HG03039 (cell line): ENCODE data around the gene ATF7.
"Not testable (repeated sequence)": the region's sequence is repeated elsewhere in the genome, so short reads cannot be mapped to it uniquely, and the experiment has no call there.

ENCODE experiments used
- ATAC-seq: cut with Tn5 transposase; IDR thresholded peaks from one replicate; pipeline ENCODE4 v1.9.1; 2021; ENCODE audit warnings: mild to moderate bottlenecking, moderate library complexity; ENCODE audit not compliant: unreplicated experiment

ATF7 gene

DNA sequence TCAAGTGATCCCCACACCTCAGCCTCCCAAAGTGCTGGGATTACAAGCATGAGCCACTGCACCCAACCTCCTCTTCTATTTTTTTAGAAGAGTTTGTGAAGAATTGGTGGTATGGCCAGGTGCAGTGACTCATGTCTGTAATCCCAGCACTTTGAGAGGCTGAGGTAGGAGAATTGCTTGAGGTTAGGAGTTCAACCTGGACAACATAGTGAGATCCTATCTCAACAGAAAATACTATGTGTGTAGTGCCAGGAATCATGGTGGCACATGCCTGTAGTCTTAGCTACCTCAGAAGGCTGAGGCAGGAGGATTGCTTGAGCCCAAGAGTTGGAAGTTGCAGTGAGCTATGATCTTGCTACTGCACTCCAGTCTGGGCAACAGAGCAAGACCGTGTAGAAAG, 5.5 kb upstream of the ATF7 start:
- no peak for ATAC-seq

- no peak for ATAC-seq
Observed at GRCh38 chr12:53627919-53628318, 1.7 kb upstream of the ATF7 start.

DNA sequence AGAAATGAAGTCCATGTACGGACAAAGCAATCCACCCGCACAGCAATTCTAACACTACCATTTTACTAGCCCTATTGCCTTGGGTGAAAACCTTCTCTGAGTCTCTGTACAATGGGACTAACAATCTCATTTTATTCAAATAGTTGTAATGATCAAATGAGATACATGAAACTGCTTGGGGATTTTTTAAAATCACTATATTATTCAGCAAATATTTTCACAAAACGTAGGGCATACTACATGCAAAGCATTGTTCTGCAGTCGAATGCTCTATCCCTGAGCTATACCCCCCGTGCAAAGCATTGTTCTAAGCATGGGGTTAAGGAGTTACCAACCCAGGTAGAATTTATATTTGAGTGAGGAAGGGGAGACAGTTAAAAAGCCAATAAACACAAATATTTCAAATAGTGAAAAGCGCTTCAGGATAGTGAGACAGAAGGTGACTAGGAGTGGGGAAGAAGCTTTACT, 554 bp upstream of the ATF7 start:
- peak; percentile 1 for ATAC-seq

DNA sequence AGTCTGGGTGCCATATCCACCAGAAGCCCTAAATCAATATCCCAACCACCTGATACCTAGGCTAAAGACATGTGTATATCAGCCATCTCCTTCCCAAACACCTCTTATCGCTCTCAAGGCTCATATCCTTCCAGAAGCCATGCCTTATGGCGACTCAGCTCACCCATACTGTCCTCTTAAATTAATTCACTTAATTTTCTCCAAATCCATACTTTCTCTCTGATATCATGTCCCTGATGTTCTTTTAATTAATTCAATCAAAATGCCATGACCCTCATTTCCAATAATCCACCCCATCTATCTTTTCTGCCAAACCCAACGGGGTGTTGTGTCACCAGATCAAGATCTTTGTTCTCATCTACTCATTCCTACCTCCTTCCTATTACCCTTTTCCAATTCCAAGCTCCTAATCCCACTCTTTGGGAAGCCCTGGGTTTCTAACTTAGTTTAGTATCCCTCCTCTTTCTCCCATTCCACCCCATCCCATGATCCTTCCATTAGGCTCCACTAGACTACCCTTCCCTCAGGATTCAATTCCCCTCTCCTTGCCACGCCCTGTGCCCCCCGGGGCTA, 723 bp downstream of the ATF7 start:
- no peak for ATAC-seq

DNA sequence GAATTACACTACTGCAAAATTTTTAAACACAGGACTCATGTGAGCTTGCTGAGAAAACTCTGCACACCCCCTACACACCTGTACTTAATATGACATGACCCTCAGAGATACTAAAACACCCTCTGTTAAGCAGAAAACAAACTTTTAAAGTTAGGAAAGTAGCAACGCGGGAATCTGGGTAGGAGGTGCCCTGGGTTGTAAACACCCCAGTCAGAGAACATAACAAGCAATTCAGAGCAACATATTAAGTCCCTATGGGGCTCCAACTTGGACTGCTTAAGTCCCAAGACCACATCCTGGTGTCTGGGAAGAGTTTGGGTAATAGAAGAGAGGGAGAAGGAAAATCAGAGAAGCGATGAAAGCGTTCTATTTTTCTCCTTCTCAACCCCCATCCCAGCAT, 1.2 kb downstream of the ATF7 start:
- no peak for ATAC-seq

- ATAC-seq = no peak
Observed at GRCh38 chr12:53624458-53624857, 1.7 kb downstream of the ATF7 start.

- ATAC-seq = no peak
Observed at GRCh38 chr12:53623548-53624385, 2.4 kb downstream of the ATF7 start.

GRCh38 chr12:53622724-53623123, 3.5 kb downstream of the ATF7 start:
- ATAC-seq = no peak

GRCh38 chr12:53618275-53618674, 7.9 kb downstream of the ATF7 start:
- ATAC-seq = no peak

GRCh38 chr12:53617700-53618099, 8.5 kb downstream of the ATF7 start:
- no peak for ATAC-seq

DNA sequence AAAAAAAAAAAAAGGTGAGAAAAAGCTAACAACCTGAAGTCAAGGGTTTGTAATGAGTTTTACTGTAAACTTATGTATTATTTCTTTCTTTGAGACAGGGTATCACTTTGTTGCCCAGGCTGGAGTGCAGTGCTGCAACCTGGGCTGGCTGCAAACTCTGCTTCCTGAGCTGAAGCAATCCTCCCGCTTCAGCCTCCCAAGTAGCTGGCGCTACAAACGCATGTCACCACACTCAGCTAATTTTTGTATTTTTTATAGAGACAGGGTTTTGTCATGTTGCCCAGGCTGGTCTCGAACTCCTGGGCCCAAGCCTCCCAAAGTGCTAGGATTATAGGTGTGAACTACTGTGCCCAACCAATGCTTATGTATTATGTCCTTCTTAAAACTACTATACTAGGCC, 9.2 kb downstream of the ATF7 start:
- ATAC-seq = no peak

- ATAC-seq = no peak
Observed at GRCh38 chr12:53613821-53614220, 12.4 kb downstream of the ATF7 start.

- ATAC-seq = no peak
Observed at GRCh38 chr12:53612978-53613377, 13.2 kb downstream of the ATF7 start.

DNA sequence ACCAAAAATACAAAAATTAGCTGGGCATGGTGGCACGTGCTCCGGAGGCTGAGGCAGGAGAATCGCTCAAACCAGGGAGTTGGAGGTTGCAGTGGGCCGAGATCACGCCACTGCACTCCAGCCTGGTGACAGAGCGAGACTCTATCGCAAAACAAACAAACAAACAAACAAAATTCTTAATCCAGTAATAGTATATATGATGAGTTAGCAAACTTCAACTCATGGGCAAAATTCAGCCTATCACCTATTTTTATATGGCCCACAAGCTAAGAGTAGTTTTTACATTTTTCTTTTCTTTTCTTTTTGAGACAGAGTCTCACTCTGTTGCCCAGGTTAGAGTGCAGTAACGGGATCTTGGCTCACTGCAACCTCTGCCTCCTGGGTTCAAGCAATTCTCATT, 14.9 kb downstream of the ATF7 start:
- no peak for ATAC-seq

GRCh38 chr12:53606688-53607087, 19.5 kb downstream of the ATF7 start:
- ATAC-seq = not testable (repeated sequence)

DNA sequence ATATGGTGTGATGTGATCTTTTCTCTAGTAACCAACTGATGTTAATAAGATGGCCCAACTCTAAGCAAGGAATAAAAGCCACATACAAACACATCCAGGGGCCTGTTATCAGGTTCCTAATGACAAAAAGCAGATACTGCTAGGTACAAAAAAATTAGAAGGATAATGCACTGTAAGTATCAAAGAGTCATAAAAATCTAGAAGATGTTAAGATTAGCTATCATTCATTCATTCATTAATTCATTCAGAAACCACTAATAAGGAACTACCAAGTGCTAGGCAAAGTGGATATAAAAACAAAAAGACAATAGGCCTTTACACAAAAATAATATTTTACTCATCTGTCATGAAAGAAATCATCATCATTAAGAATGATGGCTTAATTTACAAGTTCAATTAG, 21.6 kb downstream of the ATF7 start:
- ATAC-seq = no peak

DNA sequence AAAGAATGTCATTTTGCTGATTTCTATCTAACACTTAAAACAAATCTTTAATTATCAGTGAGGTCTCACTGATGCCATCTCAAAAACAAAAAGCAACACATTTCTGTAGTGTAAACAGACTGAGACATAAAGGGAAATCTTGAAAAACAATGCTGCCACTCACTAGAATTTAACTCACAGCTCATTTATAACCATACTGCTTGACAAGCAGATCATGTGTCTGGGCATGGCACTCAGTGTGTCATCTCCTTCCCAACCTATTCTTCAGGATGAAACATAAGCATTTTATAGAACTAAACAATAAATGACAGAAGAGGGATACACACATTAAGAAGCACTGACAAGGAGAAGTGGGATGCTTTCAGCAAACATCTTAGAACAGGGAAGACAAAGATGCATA, 22.4 kb downstream of the ATF7 start:
- no peak for ATAC-seq

DNA sequence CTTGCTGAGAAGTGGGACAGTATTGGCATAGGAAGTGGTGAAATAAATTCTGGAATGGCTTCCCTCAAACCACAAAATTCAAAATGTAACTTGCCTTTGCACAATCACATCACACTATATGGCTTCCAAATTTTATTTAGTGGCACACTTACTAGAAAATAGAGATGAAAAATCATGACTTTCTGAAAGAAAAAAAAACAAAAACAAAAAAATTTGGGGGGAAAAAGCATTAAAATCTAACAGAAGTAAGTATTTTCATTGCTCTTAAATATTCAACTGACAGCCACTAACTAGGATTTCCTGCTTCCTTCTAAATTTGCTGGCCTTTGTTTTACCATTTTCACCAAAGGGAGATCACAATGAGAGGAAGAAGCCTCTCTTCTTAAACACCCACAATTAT, 23.0 kb downstream of the ATF7 start:
- no peak for ATAC-seq

DNA sequence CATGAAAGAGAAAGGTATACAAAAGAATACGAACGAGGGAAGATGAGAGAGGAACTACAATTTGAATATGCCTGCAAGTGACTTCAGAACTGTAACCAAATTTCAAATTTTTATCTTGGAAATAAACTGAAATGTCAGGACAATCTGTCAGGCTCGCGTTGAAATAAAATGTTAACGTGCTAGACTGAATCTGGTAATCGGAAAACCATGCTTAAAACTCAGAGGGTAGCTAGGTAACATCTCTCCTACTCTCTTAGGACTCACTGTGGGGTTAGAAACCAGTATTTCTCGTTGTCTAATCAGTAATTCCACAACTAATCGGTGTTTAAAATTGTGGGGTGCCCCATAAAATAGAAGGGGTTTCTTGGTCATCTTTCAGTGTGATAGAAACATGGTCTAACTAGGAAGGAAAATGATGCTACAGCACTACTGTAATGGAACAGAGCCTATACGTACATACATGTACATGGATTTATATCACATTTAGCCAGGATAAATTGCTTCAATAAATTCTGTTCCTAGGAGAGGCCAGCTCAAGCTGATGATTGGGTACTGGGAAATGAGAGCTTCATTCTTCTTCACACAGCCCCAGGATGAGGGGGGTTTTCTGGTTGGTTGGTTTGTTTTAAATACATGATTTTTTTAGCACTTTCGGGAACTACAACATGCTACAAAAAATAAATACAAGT, 23.9 kb downstream of the ATF7 start:
- ATAC-seq = no peak

GRCh38 chr12:53601296-53601847, 24.8 kb downstream of the ATF7 start:
- ATAC-seq = no peak

DNA sequence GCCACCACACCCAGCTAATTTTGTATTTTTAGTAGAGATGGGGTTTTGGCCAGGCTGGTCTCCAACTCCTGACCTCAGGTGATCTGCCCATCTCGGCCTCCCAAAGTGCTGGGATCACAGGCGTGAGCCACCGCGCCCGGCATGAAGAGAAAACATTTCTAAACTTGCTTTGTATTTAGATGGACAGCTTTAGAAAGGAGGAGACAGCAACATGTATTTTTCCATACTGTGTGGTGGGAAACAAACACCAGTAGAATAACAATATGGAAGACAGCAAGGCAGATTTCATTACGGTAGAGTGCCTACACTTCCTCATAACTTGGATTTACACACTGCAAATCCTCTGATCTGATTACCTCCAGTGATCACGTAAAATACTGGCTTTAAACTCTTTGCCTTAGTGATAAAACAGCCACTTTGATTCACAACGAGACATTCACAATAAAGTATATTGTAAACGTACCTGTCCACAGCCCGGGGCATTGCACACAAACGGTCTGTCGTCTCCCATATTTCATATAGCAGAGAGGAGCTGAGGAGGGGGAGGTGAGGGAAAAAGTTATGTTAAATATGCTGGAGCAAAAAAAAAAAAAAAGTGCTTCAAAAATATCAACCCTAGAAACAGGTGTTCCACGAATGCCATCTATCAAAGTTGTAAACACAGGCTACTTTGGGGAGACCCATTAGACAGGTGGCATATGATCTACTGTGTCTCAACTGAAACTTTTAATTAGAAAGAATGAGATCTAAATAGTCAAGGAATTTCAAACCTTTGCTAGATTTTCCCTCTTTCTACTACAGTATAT, 25.5 kb downstream of the ATF7 start:
- ATAC-seq = no peak
